Measurements from ENCODE around the gene PHF8.

The PHF8 gene

GRCh38 chrX:54042609-54043021, 1.7 kb downstream of the PHF8 start:
- TF ChIP-seq, protein P1, sequence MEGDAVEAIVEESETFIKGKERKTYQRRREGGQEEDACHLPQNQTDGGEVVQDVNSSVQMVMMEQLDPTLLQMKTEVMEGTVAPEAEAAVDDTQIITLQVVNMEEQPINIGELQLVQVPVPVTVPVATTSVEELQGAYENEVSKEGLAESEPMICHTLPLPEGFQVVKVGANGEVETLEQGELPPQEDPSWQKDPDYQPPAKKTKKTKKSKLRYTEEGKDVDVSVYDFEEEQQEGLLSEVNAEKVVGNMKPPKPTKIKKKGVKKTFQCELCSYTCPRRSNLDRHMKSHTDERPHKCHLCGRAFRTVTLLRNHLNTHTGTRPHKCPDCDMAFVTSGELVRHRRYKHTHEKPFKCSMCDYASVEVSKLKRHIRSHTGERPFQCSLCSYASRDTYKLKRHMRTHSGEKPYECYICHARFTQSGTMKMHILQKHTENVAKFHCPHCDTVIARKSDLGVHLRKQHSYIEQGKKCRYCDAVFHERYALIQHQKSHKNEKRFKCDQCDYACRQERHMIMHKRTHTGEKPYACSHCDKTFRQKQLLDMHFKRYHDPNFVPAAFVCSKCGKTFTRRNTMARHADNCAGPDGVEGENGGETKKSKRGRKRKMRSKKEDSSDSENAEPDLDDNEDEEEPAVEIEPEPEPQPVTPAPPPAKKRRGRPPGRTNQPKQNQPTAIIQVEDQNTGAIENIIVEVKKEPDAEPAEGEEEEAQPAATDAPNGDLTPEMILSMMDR (conservative IDR thresholded peaks at IDR 0.05; ENCODE audit: control insufficient read depth, insufficient read depth, low read depth, low read length) = peak; percentile 25
- H3K4me3 ChIP-seq (ENCODE audit: control insufficient read depth, low read depth, low read length) = peak overlapping the region; percentile 70
- peak; percentile 64 for DNase-seq (ENCODE audit: low read depth)

GRCh38 chrX:54030329-54030728, 13.9 kb downstream of the PHF8 start:
- TF ChIP-seq, protein P1 (conservative IDR thresholded peaks at IDR 0.05; ENCODE audit: control insufficient read depth, insufficient read depth, low read depth, low read length) = no peak
- DNase-seq (ENCODE audit: low read depth) = no peak
- H3K4me3 ChIP-seq (ENCODE audit: control insufficient read depth, low read depth, low read length) = no peak overlapping the region

- DNase-seq (ENCODE audit: low read depth) = no peak
- TF ChIP-seq, protein P1 (conservative IDR thresholded peaks at IDR 0.05; ENCODE audit: control insufficient read depth, insufficient read depth, low read depth, low read length) = no peak
- H3K4me3 ChIP-seq (ENCODE audit: control insufficient read depth, low read depth, low read length) = no peak overlapping the region
Observed at GRCh38 chrX:54029529-54030143, 14.6 kb downstream of the PHF8 start.

GRCh38 chrX:54024350-54024749, 19.9 kb downstream of the PHF8 start:
- no peak overlapping the region for H3K4me3 ChIP-seq (ENCODE audit: control insufficient read depth, low read depth, low read length)
- TF ChIP-seq, protein P1 (conservative IDR thresholded peaks at IDR 0.05; ENCODE audit: control insufficient read depth, insufficient read depth, low read depth, low read length) = no peak
- DNase-seq (ENCODE audit: low read depth) = no peak

- H3K4me3 ChIP-seq (ENCODE audit: control insufficient read depth, low read depth, low read length) = no peak overlapping the region
- TF ChIP-seq, protein P1 (conservative IDR thresholded peaks at IDR 0.05; ENCODE audit: control insufficient read depth, insufficient read depth, low read depth, low read length) = no peak
Observed at GRCh38 chrX:54012830-54013500, 31.3 kb downstream of the PHF8 start.

GRCh38 chrX:54007682-54008081, 36.6 kb downstream of the PHF8 start:
- no peak overlapping the region for H3K4me3 ChIP-seq (ENCODE audit: control insufficient read depth, low read depth, low read length)
- TF ChIP-seq, protein P1 (conservative IDR thresholded peaks at IDR 0.05; ENCODE audit: control insufficient read depth, insufficient read depth, low read depth, low read length) = no peak
- no peak for DNase-seq (ENCODE audit: low read depth)

More at GRCh38 chrX:54012830-54013500, 31.3 kb downstream of the PHF8 start:
- DNase-seq (ENCODE audit: low read depth) = no peak

Data from fibroblast of mammary gland (primary cell).